Cardiac fibroblast (primary cell): ENCODE results near the gene DIABLO.

Source experiments
- DNase-seq, 2 donors: peaks; one replicate each; pipeline versions ENCODE4 v3.0.0 to v3.0.0-alpha.2; 2010; ENCODE audit warnings: low read depth in 2 of 2
- H3K4me3 ChIP-seq, 2 donors: replicated peaks in 1 of 2; 1 replicate in 1 of 2; 2 replicates in 1 of 2; pipeline ENCODE4 v1.5.1; 2011; ENCODE audit warnings: low read depth in 2 of 2, low read length in 2 of 2, mild to moderate bottlenecking in 2 of 2, moderate library complexity in 1 of 2
- CTCF ChIP-seq: IDR thresholded peaks from one replicate; pipeline ENCODE4 v1.5.1; 2011; ENCODE audit warnings: low read depth, mild to moderate bottlenecking, low read length, inconsistent platforms

Gene DIABLO

DNA sequence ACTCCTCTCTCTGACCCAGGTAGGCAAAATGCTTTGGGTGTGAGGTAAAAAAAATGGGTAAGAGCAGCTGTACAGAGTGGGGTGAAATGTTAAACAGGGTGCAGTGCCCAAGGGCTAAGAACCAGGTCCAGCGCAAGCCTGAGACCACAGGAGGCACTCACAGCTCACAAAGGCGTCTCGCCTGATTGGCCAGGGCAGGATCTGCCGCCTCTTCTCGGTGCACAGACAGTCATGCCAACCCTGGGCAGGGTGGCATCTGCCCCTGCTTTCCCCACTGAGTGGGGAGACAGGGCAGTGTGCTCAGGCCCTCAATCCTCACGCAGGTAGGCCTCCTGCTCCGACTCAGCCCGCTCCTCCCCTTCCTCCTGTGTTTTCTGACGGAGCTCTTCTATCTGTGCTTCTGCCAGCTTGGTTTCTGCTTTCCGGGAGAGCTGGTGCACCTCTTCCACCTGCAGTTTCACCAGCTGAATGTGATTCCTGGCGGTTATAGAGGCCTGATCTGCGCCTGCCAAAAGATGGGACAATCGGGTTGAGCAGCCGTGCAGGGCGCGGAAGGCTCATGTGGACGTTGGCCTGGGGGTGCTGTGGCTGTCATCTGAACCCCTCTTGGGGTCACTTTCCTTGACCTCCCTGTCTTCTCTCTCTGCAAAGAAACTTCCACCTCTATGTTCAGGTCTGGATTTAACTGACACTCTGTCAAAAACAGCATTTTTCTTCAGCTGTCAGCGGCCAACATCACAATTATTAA lies 17.6 kb downstream of the DIABLO start:
- no peak overlapping the region for H3K4me3 ChIP-seq
- no peak for DNase-seq
- no peak for TF ChIP-seq CTCF

GRCh38 chr12:122207391-122207790 lies 18.5 kb downstream of the DIABLO start:
- no peak for TF ChIP-seq CTCF
- no peak for DNase-seq
- no peak overlapping the region for H3K4me3 ChIP-seq

GRCh38 chr12:122206976-122207375 lies 18.9 kb downstream of the DIABLO start:
- no peak for TF ChIP-seq CTCF
- no peak overlapping the region for H3K4me3 ChIP-seq
- DNase-seq: no peak

- TF ChIP-seq CTCF: no peak
- H3K4me3 ChIP-seq: no peak overlapping the region
- DNase-seq: no peak
Observed at GRCh38 chr12:122206111-122206881, 19.6 kb downstream of the DIABLO start.

DNA sequence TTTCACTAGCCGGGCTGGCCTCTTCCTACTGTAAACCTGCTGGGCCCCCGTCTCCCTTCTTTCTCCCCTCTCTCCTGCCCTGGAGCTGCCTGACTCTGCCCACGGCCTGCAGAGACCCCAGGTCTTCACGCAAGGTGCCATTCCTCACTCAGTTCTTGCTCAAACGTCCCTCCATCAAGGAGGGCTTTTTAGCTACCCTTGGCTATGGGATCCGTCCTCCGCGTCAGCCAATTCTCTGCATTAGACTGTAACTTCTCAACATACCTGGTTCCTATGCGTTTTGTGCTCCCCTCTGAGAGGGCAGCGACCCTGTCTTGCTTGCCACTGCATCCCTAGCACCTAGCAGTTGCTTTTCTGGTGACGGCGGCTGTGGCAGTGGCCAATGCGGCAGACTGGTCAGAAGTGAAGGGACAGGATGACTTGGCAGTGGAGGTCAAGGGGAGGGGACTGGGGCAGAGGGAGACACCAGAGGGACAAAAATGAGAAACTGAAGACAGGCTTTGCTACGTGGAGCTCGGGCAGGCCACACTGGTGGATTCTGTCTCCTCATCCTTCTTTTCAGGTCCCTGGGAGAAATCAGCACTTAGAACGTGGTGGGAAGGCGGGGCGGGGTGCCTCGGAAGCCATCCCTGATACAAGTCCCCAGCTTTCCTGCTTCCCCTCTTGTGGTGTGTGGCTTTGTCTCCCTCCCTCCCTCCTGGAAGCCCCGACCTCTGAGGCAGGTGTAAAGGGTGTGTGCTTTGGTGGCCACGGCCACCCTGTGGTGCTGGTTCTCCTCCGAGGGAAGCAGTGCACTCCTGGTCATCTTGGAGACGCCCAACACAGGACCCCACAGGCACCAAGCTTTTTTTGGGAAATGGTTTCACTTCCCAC lies 20.6 kb downstream of the DIABLO start:
- no peak overlapping the region for H3K4me3 ChIP-seq
- TF ChIP-seq CTCF: no peak
- no peak for DNase-seq

GRCh38 chr12:122204167-122205052 lies 21.4 kb downstream of the DIABLO start:
- no peak for DNase-seq
- peak overlapping the region; percentile 26 to 60 for H3K4me3 ChIP-seq
- no peak for TF ChIP-seq CTCF
